IPS-18c (cell line): ENCODE data around the gene CEMIP.
A peak's percentile ranks its signal among the peaks of the same experiment; 100 is the strongest.

ENCODE experiments used
- H3K4me3 ChIP-seq: 2 replicates; pipeline ENCODE4 v1.7.0; 2013; ENCODE audit warnings: low read depth, mild to moderate bottlenecking, low read length, moderate library complexity; ENCODE audit not compliant: insufficient read depth
- H3K9me3 ChIP-seq: one replicate; pipeline ENCODE4 v1.6.1; 2013; ENCODE audit warnings: mild to moderate bottlenecking, low read length, moderate library complexity; ENCODE audit not compliant: control insufficient read depth, insufficient read depth

The CEMIP gene

GRCh38 chr15:80916056-80916455 is 136.9 kb downstream of the CEMIP start:
- H3K9me3 ChIP-seq: no peaks in the 10 kb centered on the region
- H3K4me3 ChIP-seq: no peak overlapping the region

- Histone ChIP-seq H3K9me3 (no peaks in the 10 kb centered on the region), H3K4me3 (no peak overlapping the region)
Measured at GRCh38 chr15:80918196-80918783, 139.1 kb downstream of the CEMIP start.

GRCh38 chr15:80920271-80920699 is 141.1 kb downstream of the CEMIP start:
- Histone ChIP-seq H3K9me3 (no peaks in the 10 kb centered on the region), H3K4me3 (no peak overlapping the region)

GRCh38 chr15:80921736-80922410 is 142.7 kb downstream of the CEMIP start:
- H3K9me3 ChIP-seq: no peaks in the 10 kb centered on the region
- H3K4me3 ChIP-seq: no peak overlapping the region

GRCh38 chr15:80923668-80924067 is 144.5 kb downstream of the CEMIP start:
- Histone ChIP-seq H3K9me3 (no peaks in the 10 kb centered on the region), H3K4me3 (no peak overlapping the region)

GRCh38 chr15:80924278-80924677 is 145.1 kb downstream of the CEMIP start:
- Histone ChIP-seq H3K4me3 (no peak overlapping the region), H3K9me3 (no peaks in the 10 kb centered on the region)

GRCh38 chr15:80925597-80926059 is 146.5 kb downstream of the CEMIP start:
- Histone ChIP-seq H3K4me3 (no peak overlapping the region), H3K9me3 (no peaks in the 10 kb centered on the region)

- no peaks in the 10 kb centered on the region for H3K9me3 ChIP-seq
- no peak overlapping the region for H3K4me3 ChIP-seq
Measured at GRCh38 chr15:80926126-80926525, 147.0 kb downstream of the CEMIP start.

GRCh38 chr15:80929225-80929624 is 150.1 kb downstream of the CEMIP start:
- no peaks in the 10 kb centered on the region for H3K9me3 ChIP-seq
- no peak overlapping the region for H3K4me3 ChIP-seq

- no peaks in the 10 kb centered on the region for H3K9me3 ChIP-seq
- H3K4me3 ChIP-seq: no peak overlapping the region
Measured at GRCh38 chr15:80929689-80930088, 150.5 kb downstream of the CEMIP start.

- Histone ChIP-seq H3K4me3 (no peak overlapping the region), H3K9me3 (no peaks in the 10 kb centered on the region)
Measured at GRCh38 chr15:80931191-80931590, 152.0 kb downstream of the CEMIP start.

- no peaks in the 10 kb centered on the region for H3K9me3 ChIP-seq
- H3K4me3 ChIP-seq: no peak overlapping the region
Measured at GRCh38 chr15:80931721-80932512, 152.7 kb downstream of the CEMIP start.

- Histone ChIP-seq H3K9me3 (no peaks in the 10 kb centered on the region), H3K4me3 (no peak overlapping the region)
Measured at GRCh38 chr15:80932513-80932815, 153.3 kb downstream of the CEMIP start.

- H3K9me3 ChIP-seq: no peaks in the 10 kb centered on the region
- no peak overlapping the region for H3K4me3 ChIP-seq
Measured at GRCh38 chr15:80932989-80933388, 153.8 kb downstream of the CEMIP start.

- Histone ChIP-seq H3K4me3 (peak overlapping the region; percentile 12; the same call in 1 of the 2 replicates), H3K9me3 (no peaks in the 10 kb centered on the region)
Measured at GRCh38 chr15:80934761-80935221, 155.6 kb downstream of the CEMIP start.

- H3K9me3 ChIP-seq: no peaks in the 10 kb centered on the region
- no peak overlapping the region for H3K4me3 ChIP-seq
Measured at GRCh38 chr15:80936288-80937078, 157.3 kb downstream of the CEMIP start.

- Histone ChIP-seq H3K9me3 (no peaks in the 10 kb centered on the region), H3K4me3 (no peak overlapping the region)
Measured at GRCh38 chr15:80937718-80938117, 158.5 kb downstream of the CEMIP start.
